ENCODE results near the gene EPRS1. TPM values are rescaled to one million over a fixed set of nuclear protein-coding genes. Genes with fewer than 3 reads are reported as not detected.

The EPRS1 gene
- total and polyA plus RNA-seq, 2 of the 13 experiments (the other 11 are each of a cell fraction or from before 2014, with no cell fraction given), result 86.1 to 124 TPM

GRCh38 chr1:220046052-220046930 lies at the start of gene EPRS1 (continued):
- TF ChIP-seq HMG20B (CRISPR knock-in tag; conservative IDR thresholded peaks at IDR 0.05) (no peak), AGO2 (optimal IDR thresholded peaks at IDR 0.05; ENCODE audit: low read depth, low read length) (peak; percentile 49), ZNF280B (CRISPR knock-in tag; IDR thresholded peaks at IDR 0.05; ENCODE audit: borderline replicate concordance) (peak; percentile 94), ZNF274 (CRISPR knock-in tag; IDR thresholded peaks at IDR 0.05) (peak; percentile 72; the same call in 1 of the 2 replicates), ZNF749 (CRISPR knock-in tag; IDR thresholded peaks at IDR 0.05; ENCODE audit: borderline replicate concordance) (no peak), SIN3B (IDR thresholded peaks at IDR 0.05; ENCODE audit: low read length) (no peak), CHCHD3 (CRISPR knock-in tag; IDR thresholded peaks at IDR 0.05) (no peak), GATAD1 (CRISPR knock-in tag; IDR thresholded peaks at IDR 0.05) (peak; percentile 96), ZNF484 (CRISPR knock-in tag; IDR thresholded peaks at IDR 0.05; ENCODE audit: borderline replicate concordance, low read depth) (no peak), ZNF124 (CRISPR knock-in tag; IDR thresholded peaks at IDR 0.05) (peak; percentile 88), NR2F2 (IDR thresholded peaks at IDR 0.05; ENCODE audit: borderline replicate concordance, low read depth) (no peak; the same call in 1 of the 2 replicates), ZNF709 (CRISPR knock-in tag; IDR thresholded peaks at IDR 0.05) (peak; percentile 84), NONO (IDR thresholded peaks at IDR 0.05) (no peak), NONO (CRISPR knock-in tag; conservative IDR thresholded peaks at IDR 0.05) (peak; percentile 100), ZNF737 (CRISPR knock-in tag; IDR thresholded peaks at IDR 0.05; ENCODE audit: borderline replicate concordance) (no peak), CREBL2 (CRISPR knock-in tag; IDR thresholded peaks at IDR 0.05; ENCODE audit: borderline replicate concordance) (peak; percentile 69; the same call in 1 of the 2 replicates), PRDM10 (CRISPR knock-in tag; IDR thresholded peaks at IDR 0.05; ENCODE audit: low read depth) (peak; percentile 77; the same call in 1 of the 2 replicates), NFIC (IDR thresholded peaks at IDR 0.05; ENCODE audit: low read length) (no peak), CREB1 (IDR thresholded peaks at IDR 0.05) (peak; percentile 91), CREB1 (CRISPR knock-in tag; IDR thresholded peaks at IDR 0.05) (peak; percentile 85)
